C4-2B (cell line): ENCODE results near the gene INSIG1.

Source experiments
- H3K27ac ChIP-seq: fragments of 450-650 bp; 2 replicates; pipeline ENCODE4 v1.5.1; 2017
- ZFX ChIP-seq: fragments of 450-650 bp; IDR thresholded peaks from 2 replicates; pipeline ENCODE4 v1.6.1; 2017
- TF ChIP-seq, protein P1 (sequence below): fragments of 450-650 bp; conservative IDR thresholded peaks from 2 replicates; pipeline ENCODE4 v1.5.1; 2017; ENCODE audit warnings: mild to moderate bottlenecking

The INSIG1 gene

DNA sequence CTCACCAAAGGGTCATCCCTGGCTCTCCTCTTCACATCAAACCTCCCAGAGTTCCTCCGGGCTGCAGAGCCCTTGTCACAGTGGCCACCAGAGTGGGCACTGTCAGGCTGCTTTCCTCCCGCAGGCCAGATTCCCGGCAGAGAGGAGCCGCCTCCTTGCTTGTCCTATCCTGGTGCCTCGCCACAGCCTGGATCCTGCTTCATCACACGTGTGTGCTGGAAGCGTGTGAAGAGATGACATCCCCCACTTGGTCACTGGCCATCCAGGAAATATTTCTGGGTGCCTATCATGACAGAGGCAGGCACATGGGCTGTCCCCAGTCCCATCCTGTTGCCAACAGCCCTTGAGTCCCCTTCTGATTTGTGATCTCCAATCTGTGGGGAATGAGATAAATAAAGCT is 15.0 kb downstream of the INSIG1 start:
- no peak overlapping the region for H3K27ac ChIP-seq
- no peak for TF ChIP-seq ZFX
- TF ChIP-seq, protein P1, sequence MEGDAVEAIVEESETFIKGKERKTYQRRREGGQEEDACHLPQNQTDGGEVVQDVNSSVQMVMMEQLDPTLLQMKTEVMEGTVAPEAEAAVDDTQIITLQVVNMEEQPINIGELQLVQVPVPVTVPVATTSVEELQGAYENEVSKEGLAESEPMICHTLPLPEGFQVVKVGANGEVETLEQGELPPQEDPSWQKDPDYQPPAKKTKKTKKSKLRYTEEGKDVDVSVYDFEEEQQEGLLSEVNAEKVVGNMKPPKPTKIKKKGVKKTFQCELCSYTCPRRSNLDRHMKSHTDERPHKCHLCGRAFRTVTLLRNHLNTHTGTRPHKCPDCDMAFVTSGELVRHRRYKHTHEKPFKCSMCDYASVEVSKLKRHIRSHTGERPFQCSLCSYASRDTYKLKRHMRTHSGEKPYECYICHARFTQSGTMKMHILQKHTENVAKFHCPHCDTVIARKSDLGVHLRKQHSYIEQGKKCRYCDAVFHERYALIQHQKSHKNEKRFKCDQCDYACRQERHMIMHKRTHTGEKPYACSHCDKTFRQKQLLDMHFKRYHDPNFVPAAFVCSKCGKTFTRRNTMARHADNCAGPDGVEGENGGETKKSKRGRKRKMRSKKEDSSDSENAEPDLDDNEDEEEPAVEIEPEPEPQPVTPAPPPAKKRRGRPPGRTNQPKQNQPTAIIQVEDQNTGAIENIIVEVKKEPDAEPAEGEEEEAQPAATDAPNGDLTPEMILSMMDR, result no peak

DNA sequence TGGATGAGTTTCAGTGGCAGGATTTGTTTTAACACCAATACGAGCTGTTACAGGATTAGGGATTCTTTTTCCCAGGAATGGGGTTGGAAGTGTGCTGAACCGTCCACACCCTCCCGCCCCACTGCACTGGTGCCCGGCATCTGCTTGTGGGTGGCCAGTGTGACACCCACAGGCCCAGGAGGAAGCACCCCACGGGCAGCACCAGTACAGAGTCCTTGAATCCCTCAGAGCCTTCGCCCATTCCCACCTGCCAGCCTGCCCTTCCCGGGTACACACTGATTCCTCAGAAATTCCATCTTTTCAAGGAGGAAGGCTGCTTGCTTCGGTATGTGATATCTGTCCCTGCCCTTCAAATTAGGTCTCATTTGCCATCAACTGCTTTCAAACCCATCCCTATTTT is 15.4 kb downstream of the INSIG1 start:
- TF ChIP-seq ZFX, result no peak
- TF ChIP-seq, protein P1, result no peak
- H3K27ac ChIP-seq, result no peak overlapping the region

DNA sequence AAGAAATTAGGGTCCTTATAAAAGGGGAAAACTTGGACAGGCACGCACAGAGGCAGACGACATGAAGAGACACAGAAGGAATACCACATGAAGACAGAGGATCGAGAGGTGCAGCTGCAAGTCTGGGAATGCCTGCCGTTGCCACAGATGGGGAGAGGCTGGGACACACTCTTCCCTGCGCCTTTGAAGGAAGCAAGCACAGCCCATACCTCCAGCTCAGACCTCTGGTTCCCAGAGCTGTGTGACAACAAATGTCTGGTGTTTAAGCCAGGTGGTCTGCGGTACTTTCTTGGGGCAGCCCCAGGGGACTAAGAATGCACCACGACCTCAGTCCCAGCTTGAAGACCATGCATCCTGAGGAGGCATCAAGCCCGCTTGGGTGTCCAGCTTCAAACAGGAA is 18.3 kb downstream of the INSIG1 start:
- TF ChIP-seq, protein P1, result no peak
- TF ChIP-seq ZFX, result no peak
- H3K27ac ChIP-seq, result no peak overlapping the region

DNA sequence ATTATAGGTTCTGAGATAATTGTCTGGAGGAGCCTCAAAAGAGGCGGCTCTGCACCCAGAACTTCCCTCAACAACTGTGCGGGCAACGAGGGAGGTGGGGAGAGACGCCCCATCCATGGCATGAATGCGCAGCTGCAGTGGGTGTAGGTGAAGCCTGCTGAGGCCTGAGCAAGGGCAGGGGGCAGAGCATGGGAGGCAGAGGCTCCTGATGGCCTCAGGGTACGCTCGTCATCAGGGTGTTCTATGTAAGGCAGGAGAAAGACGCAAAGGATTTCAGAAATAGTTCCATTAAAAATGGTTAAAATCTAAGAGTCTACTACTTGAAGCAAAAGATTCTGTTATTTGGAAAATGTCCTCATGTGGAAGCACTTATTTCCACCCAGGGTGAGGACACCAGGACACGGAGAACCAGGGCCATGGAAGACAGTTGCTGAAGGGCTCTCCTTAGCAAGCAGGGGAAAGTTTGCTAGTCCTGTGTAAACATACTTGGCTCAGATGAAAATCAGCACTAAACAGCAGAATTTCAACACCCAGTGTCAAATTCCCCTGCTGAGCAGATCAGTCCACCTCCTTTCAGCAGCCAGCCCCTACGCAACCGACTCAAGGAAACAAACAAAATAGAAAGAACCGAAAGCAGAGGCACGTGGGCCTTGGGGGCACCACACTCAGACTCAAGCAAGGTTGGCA is 18.9 kb downstream of the INSIG1 start:
- TF ChIP-seq ZFX, result no peak
- TF ChIP-seq, protein P1, result no peak

DNA sequence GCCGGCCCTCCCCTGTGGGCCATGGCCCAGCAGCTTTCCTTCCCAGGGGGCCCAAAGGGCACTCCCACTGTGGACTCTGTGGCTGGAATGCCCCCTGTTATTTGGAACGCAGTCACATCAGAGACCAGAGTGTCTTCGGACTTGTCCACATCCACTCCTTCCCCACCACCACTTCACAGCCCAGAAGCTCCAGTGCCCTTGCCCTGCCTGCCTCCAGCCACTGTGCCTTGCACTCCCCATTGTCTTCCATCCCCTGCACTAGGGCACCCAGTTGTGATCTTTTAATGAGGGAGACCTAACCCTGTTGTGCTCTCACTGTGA is 19.4 kb downstream of the INSIG1 start:
- peak overlapping the region; percentile 4; the same call in 1 of the 2 replicates for H3K27ac ChIP-seq
- TF ChIP-seq ZFX, result no peak
- TF ChIP-seq, protein P1, result no peak

More for the DNA sequence above, 18.9 kb downstream of the INSIG1 start:
- H3K27ac ChIP-seq, result peak overlapping the region; percentile 4; the same call in 1 of the 2 replicates

DNA sequence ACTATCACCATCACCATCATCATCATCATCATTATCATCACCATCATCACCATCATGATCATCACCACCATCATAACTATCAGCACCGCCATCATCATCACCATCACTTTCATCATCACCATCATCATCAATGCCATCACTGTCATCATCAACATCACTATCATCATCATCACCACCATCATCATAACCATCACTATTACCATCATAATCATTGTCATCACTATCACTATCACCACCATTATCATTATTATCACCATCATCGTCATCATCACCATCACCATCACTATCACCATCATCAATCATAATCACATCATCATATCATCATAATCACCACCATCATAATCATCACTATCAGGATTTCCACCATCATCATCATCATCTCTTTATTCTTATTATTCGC is 20.6 kb downstream of the INSIG1 start:
- no peak overlapping the region for H3K27ac ChIP-seq
- TF ChIP-seq, protein P1, result no peak
- TF ChIP-seq ZFX, result no peak

DNA sequence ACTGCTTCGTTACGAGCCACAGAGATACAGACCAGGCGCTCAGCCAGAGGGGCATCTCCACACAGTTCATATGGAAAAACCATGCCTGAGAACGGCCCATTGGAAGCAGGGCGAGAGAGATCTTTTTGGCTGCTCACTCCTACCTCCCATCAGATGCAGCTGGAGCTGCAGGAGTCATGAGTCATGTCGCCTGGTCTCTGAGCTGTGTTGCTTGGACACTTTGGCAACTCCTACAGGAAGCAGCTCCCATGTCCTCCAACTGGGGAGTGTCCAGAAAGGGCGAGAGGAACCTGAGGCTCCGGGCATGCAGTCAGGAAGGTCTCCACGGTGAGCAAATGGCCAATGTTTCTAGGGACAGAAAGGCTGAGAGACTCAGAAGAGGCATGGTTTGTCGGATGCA is 24.9 kb downstream of the INSIG1 start:
- TF ChIP-seq, protein P1, result no peak
- TF ChIP-seq ZFX, result no peak
- H3K27ac ChIP-seq, result no peak overlapping the region
